ENCODE results near the gene CHMP2B.
"Not testable (repeated sequence)": the region's sequence is repeated elsewhere in the genome, so short reads cannot be mapped to it uniquely, and the experiment has no call there.

The CHMP2B gene

GRCh38 chr3:87287011-87287410, 59.9 kb downstream of the CHMP2B start:
- TF ChIP-seq, protein P1, sequence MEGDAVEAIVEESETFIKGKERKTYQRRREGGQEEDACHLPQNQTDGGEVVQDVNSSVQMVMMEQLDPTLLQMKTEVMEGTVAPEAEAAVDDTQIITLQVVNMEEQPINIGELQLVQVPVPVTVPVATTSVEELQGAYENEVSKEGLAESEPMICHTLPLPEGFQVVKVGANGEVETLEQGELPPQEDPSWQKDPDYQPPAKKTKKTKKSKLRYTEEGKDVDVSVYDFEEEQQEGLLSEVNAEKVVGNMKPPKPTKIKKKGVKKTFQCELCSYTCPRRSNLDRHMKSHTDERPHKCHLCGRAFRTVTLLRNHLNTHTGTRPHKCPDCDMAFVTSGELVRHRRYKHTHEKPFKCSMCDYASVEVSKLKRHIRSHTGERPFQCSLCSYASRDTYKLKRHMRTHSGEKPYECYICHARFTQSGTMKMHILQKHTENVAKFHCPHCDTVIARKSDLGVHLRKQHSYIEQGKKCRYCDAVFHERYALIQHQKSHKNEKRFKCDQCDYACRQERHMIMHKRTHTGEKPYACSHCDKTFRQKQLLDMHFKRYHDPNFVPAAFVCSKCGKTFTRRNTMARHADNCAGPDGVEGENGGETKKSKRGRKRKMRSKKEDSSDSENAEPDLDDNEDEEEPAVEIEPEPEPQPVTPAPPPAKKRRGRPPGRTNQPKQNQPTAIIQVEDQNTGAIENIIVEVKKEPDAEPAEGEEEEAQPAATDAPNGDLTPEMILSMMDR (IDR thresholded peaks at IDR 0.05; ENCODE audit: low read depth, low read length): no peak
- DNase-seq (ENCODE audit: low read depth, low spot score): peak; percentile 61
- H3K4me3 ChIP-seq (ENCODE audit: low read depth, low read length): no peak overlapping the region
- in situ Hi-C loops (cut with HindIII; ENCODE audit: low sequenced_read_pairs): no loop called here

DNA sequence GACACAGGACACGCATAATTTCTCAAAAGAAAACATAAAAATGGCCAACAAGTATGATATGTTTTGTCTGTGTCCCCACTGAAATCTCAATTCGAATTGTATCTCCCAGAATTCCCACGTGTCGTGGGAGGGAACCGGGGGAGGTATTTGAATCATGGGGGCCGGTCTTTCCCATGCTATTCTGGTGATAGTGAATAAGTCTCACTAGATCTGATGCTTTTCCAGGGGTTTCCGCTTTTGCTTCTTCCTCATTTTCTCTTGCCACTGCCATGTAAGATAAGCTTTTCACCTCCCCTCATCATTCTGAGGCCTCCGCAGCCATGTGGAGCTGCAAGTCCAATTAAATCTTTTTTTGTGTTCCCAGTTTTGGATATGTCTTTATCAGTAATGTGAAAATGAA, 61.3 kb downstream of the CHMP2B start:
- in situ Hi-C loops (cut with HindIII; ENCODE audit: low sequenced_read_pairs): no loop called here
- no peak for DNase-seq (ENCODE audit: low read depth, low spot score)
- TF ChIP-seq, protein P1 (IDR thresholded peaks at IDR 0.05; ENCODE audit: low read depth, low read length): no peak
- H3K4me3 ChIP-seq (ENCODE audit: low read depth, low read length): no peak overlapping the region

- peak; percentile 55 for DNase-seq (ENCODE audit: low read depth, low spot score)
- H3K4me3 ChIP-seq (ENCODE audit: low read depth, low read length): no peak overlapping the region
- TF ChIP-seq, protein P1 (IDR thresholded peaks at IDR 0.05; ENCODE audit: low read depth, low read length): peak; percentile 53
- in situ Hi-C loops (cut with HindIII; ENCODE audit: low sequenced_read_pairs): no loop called here
Measured at GRCh38 chr3:87298111-87298718, 71.1 kb downstream of the CHMP2B start.

- H3K4me3 ChIP-seq (ENCODE audit: low read depth, low read length); in situ Hi-C loops (cut with HindIII; ENCODE audit: low sequenced_read_pairs); DNase-seq (ENCODE audit: low read depth, low spot score): not testable (repeated sequence)
Measured at GRCh38 chr3:87305031-87305430, 77.9 kb downstream of the CHMP2B start.
